ENCODE data around the gene THEM4. TPM values are rescaled to one million over a fixed set of nuclear protein-coding genes. Genes with fewer than 3 reads are reported as not detected.
"Not testable (repeated sequence)": the region's sequence is repeated elsewhere in the genome, so short reads cannot be mapped to it uniquely, and the experiment has no call there.

The THEM4 gene
- total RNA-seq, 1 donor from 2014 or later: 27.5 TPM

DNA sequence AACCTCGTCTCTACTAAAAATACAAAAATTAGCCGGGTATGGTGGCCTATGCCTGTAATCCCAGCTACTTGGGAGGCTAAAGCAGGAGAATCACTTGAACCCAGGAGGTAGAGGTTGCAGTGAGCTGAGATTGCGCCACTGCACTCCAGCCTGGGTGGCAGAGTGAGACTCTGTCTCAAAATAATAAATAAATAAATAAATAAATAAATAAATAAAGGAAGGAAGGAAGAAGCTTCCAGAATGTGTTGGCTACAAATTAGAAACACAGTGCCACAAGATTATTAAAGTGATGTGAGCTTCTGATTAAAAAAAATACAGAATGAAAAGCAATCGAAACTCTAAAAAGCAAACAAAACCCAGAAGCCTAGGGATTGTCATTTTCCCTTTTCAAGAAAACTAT, 25.4 kb downstream of the THEM4 start:
- H3K9me3 Mint-ChIP-seq; DNase-seq (ENCODE audit: low spot score); H3K4me3 Mint-ChIP-seq; intact Hi-C loops (cut with micrococcal nuclease); H3K27me3 Mint-ChIP-seq (ENCODE audit: insufficient read depth); H3K27ac Mint-ChIP-seq; H3K4me1 Mint-ChIP-seq (ENCODE audit: low read depth): not testable (repeated sequence)
- H3K36me3 Mint-ChIP-seq (ENCODE audit: low read depth): peaks cover 18% of the 10 kb centered on the region

DNA sequence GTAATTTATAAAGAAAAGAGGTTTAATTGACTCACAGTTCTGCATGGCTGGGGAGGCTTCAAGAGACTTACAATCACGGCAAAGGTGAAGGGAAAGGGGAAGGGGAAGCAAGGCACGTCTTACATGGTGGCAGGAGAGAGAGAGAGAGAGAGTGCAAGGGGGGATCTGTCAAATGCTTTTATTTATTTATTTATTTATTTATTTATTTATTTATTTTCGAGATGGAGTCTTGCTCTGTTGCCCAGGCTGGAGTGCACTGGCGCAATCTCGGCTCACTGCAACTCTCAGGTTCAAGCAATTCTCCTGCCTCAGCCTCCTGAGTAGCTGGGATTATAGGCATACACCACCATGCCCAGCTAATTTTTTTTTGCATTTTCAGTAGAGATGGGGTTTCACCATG, 26.4 kb downstream of the THEM4 start:
- H3K4me3 Mint-ChIP-seq; intact Hi-C loops (cut with micrococcal nuclease): not testable (repeated sequence)

DNA sequence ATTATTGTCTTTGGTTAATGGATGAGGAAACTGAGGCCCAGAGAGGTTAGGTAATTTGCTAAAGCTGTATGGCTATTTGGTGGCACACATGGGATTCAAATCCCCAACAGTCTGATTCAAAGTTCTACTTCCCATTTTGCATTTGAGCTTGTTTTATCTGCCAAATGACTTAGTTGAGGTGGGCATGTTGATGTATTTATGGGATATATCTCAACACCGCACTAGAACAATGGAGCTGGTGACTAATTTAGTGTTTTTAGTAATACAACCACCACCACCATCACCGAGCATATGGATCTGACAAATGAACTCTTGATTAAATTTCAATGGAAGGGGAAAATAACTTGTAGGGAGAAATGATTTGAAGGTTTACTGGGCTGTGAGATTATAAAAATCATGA, 26.8 kb downstream of the THEM4 start:
- peaks cover 21% of the 10 kb centered on the region for H3K36me3 Mint-ChIP-seq (ENCODE audit: low read depth)
- H3K27ac Mint-ChIP-seq: no peak overlapping the region
- H3K9me3 Mint-ChIP-seq: no peaks in the 10 kb centered on the region
- H3K4me3 Mint-ChIP-seq: no peak overlapping the region
- no peaks in the 10 kb centered on the region for H3K27me3 Mint-ChIP-seq (ENCODE audit: insufficient read depth)
- no peak for DNase-seq (ENCODE audit: low spot score)
- intact Hi-C loops (cut with micrococcal nuclease): no loop called here
- no peaks in the 10 kb centered on the region for H3K4me1 Mint-ChIP-seq (ENCODE audit: low read depth)

More for the DNA sequence above, 26.4 kb downstream of the THEM4 start:
- not testable (repeated sequence) for H3K9me3 Mint-ChIP-seq; H3K4me1 Mint-ChIP-seq (ENCODE audit: low read depth); H3K27ac Mint-ChIP-seq; DNase-seq (ENCODE audit: low spot score); H3K27me3 Mint-ChIP-seq (ENCODE audit: insufficient read depth)
- peaks cover 21% of the 10 kb centered on the region for H3K36me3 Mint-ChIP-seq (ENCODE audit: low read depth)

DNA sequence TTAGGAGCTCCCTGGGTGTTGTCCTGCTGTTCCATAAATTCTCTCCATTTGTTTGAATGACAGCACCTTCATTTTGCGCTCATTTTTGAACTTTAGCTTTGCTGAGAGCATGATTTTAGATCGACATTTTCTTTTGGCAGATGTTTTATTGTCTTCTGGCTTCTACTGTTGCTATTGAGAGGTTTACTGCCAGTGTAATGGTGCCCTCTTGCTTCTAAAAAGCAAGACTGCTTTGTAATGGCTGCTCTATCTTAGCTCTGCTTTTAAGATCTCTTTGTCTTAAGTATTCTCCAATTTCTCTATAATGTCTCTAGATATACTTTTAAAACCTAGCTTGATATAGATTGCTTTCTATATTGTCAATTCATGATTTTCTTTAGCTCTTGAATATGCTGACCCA, 27.8 kb downstream of the THEM4 start:
- no peaks in the 10 kb centered on the region for H3K27me3 Mint-ChIP-seq (ENCODE audit: insufficient read depth)
- H3K4me1 Mint-ChIP-seq (ENCODE audit: low read depth): no peaks in the 10 kb centered on the region
- intact Hi-C loops (cut with micrococcal nuclease): no loop called here

DNA sequence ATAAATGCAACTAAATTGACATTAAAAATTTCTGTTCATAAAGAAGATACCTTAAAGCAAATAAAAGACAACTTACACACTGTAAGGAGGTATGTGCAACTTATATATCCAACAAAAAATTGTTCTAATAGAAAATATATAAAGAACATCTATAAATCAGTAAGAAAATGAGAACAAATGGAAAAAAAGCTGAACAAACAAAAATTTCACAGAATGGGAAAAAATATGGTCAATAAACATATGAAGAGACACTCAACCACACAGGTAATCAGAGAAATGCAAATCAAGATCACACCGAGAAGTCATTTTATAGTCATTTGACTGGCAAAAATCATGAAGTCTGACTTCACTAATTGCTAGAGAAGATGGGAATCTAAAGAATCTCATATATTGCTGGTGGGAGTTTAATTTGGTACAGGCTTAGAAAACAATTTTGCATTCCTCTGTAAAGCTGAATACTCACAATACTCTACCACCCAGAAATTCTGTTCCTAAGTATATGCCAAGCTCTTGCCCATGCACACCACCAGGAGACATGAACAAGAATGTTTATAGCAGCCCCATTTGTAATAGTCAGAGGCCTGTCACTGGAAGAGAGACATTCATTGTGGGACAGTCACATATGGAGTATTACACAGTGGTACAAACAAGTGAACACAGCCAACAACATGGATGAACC, 33.8 kb downstream of the THEM4 start:
- Mint-ChIP-seq H3K4me1 (ENCODE audit: low read depth) (peaks cover 5% of the 10 kb centered on the region), H3K27ac (no peak overlapping the region), H3K27me3 (ENCODE audit: insufficient read depth) (no peaks in the 10 kb centered on the region), H3K9me3 (no peaks in the 10 kb centered on the region), H3K36me3 (ENCODE audit: low read depth) (peaks cover 25% of the 10 kb centered on the region), H3K4me3 (no peak overlapping the region)
- no peak for DNase-seq (ENCODE audit: low spot score)
- intact Hi-C loops (cut with micrococcal nuclease): no loop called here

More for the DNA sequence above, 27.8 kb downstream of the THEM4 start:
- H3K27ac Mint-ChIP-seq: no peak overlapping the region
- DNase-seq (ENCODE audit: low spot score): no peak
- no peak overlapping the region for H3K4me3 Mint-ChIP-seq
- H3K9me3 Mint-ChIP-seq: no peaks in the 10 kb centered on the region
- H3K36me3 Mint-ChIP-seq (ENCODE audit: low read depth): peaks cover 16% of the 10 kb centered on the region

DNA sequence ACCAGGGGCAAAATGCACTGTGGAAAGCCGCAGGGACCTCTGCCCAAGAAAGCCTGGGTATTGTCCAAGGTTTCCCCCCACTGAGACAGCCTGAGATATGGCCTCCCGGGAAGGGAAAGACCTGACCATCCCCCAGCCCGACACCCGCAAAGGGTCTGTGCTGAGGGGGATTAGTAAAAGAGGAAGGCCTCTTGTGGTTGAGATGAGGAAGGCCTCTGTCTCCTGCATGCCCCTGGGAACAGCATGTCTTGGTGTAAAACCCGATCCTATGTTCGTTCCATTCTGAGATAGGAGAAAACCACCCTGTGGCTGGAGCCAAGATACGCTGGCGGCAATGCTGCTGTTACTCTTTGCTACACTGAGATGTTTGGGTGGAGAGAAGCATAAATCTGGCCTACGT, 36.5 kb downstream of the THEM4 start:
- DNase-seq (ENCODE audit: low spot score); intact Hi-C loops (cut with micrococcal nuclease); H3K9me3 Mint-ChIP-seq; H3K4me1 Mint-ChIP-seq (ENCODE audit: low read depth); H3K4me3 Mint-ChIP-seq; H3K27ac Mint-ChIP-seq; H3K27me3 Mint-ChIP-seq (ENCODE audit: insufficient read depth): not testable (repeated sequence)
- H3K36me3 Mint-ChIP-seq (ENCODE audit: low read depth): peaks cover 15% of the 10 kb centered on the region

DNA sequence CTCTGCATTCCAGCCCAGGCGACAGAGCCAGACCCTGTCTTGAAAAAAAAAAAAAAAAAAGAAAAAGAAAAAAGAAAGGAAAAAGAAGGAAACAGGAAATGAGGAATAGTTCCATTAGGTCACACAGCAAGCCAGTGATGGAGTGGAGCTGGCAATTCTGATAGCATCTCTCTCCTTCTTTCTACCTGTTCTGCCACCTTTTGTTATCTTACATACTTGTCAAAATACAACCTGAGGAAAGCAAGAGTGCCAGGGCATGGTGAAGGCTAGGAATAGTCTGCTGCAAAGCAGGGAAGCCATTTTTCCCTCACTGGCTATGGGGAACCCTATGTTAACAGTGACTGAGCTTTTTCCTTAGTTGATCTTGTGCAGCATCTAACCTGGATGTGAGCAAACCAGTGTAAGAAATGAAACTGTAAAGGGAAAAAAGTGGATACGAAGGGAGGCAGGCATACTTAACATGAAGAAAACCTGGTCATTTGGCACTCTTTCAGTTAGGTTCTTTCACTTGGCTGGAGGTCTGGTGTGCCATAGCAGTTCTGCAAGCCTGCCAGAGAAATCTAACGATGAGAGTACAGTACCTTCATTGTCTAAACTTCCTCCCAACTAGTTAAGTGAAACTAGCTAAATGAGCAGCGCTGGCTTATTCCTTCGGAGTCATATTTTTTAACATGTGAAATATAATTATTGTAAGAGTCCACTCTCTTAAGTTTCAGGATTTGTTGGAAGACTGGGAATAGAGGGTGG, 37.9 kb downstream of the THEM4 start:
- intact Hi-C loops (cut with micrococcal nuclease): no loop called here
- no peak overlapping the region for H3K27ac Mint-ChIP-seq
- no peak overlapping the region for H3K4me3 Mint-ChIP-seq
- no peaks in the 10 kb centered on the region for H3K9me3 Mint-ChIP-seq
- DNase-seq (ENCODE audit: low spot score): no peak
- H3K4me1 Mint-ChIP-seq (ENCODE audit: low read depth): peaks cover 10% of the 10 kb centered on the region
- peaks cover 14% of the 10 kb centered on the region for H3K36me3 Mint-ChIP-seq (ENCODE audit: low read depth)
- H3K27me3 Mint-ChIP-seq (ENCODE audit: insufficient read depth): peaks cover 4% of the 10 kb centered on the region

DNA sequence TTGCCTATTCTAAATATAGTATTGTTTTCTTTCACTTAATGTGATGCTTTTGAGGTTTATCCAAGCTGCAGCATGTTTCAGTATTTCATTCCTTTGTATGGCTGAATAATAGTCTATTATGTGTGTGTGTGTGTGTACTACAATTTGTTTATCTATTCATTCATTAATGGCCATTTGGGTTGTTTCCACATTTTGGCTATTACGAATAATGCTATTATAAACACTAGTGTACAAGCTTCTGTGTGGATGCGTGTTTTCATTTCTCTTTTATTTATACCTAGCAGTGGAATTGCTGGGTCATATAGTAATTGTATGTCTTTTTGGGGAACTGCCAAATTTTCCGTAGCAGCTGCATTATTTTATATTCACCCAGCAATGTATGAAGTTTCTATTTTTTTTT, 40.8 kb downstream of the THEM4 start:
- Mint-ChIP-seq H3K4me3 (no peak overlapping the region), H3K36me3 (ENCODE audit: low read depth) (peaks cover 5% of the 10 kb centered on the region), H3K4me1 (ENCODE audit: low read depth) (peaks cover 5% of the 10 kb centered on the region), H3K9me3 (no peaks in the 10 kb centered on the region), H3K27ac (no peak overlapping the region), H3K27me3 (ENCODE audit: insufficient read depth) (peaks cover 6% of the 10 kb centered on the region)
- intact Hi-C loops (cut with micrococcal nuclease): no loop called here
- DNase-seq (ENCODE audit: low spot score): no peak

DNA sequence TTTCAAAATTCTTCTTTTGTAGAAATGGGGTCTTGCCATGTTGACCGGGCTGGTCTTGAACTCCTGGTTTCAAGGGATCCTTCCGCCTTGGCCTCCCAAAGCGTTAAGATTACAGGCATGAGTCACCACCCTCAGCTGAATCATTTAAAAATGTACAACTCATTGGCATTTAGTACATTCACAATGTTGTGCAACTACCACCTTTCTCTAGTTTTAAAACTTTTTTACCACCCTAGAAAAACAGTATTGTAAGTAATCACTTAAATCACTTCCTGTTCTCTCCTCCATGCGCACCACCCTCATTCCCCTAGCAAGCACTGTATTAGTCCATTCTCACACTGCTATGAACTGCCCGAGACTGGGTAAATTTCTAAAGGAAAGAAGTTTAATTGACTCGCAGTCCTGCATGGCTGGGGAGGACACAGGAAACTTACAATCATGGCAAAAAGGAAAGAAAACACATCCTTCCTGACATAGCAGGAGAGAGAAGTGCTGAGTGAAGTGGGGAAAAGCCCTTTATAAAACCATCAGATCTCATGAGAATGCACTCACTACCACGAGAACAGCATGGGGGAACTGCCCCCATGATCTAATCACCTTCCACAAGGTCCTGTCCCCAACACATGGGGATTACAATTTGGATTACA, 41.4 kb downstream of the THEM4 start:
- peaks cover 5% of the 10 kb centered on the region for H3K4me1 Mint-ChIP-seq (ENCODE audit: low read depth)
- H3K4me3 Mint-ChIP-seq: no peak overlapping the region
- no peak for DNase-seq (ENCODE audit: low spot score)
- peaks cover under 1% of the 10 kb centered on the region for H3K36me3 Mint-ChIP-seq (ENCODE audit: low read depth)
- peaks cover 6% of the 10 kb centered on the region for H3K27me3 Mint-ChIP-seq (ENCODE audit: insufficient read depth)
- no peaks in the 10 kb centered on the region for H3K9me3 Mint-ChIP-seq
- intact Hi-C loops (cut with micrococcal nuclease): no loop called here
- no peak overlapping the region for H3K27ac Mint-ChIP-seq

DNA sequence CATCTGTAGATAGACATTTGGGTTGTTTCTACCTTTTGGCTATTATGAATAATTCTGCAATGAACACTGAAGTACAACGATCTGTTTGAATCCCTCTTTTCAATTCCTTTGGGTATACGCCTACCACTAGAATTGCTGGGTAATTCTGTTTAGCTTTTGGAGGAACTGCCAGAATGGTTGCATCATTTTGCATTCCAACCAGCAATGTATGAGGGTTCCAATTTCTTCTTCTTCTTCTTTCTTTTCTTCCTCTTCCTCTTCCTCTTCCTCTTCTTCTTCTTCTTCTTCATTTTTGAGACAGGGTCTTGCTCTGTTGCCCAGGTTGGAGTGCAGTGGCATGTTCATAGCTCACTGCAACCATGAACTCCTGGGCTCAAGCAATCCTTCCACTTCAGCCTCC, 42.0 kb downstream of the THEM4 start:
- Mint-ChIP-seq H3K27me3 (ENCODE audit: insufficient read depth) (peaks cover 9% of the 10 kb centered on the region), H3K36me3 (ENCODE audit: low read depth) (no peaks in the 10 kb centered on the region), H3K9me3 (no peaks in the 10 kb centered on the region), H3K4me3 (no peak overlapping the region), H3K4me1 (ENCODE audit: low read depth) (peaks cover 5% of the 10 kb centered on the region), H3K27ac (no peak overlapping the region)
- intact Hi-C loops (cut with micrococcal nuclease): no loop called here
- no peak for DNase-seq (ENCODE audit: low spot score)

DNA sequence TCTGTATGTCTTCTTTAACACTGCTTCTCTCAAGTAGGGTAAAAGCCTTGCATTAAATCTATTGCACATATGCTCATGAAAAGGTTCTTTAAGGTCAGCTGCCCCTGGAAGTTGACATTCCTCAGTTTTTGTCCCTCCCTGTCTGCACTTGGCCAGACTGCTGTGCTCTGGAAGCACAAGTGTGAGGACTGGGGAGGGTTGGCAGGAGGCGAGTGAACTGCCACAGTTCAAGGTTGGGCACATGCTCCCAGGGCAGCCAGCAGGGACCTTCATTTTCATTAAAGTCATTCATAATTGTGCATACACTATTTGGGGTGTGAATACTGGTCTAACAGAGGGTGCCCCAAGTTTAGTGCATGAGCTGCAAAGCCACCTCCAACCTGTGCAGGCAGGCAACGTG, 44.9 kb downstream of the THEM4 start:
- intact Hi-C loops (cut with micrococcal nuclease): no loop called here
- no peak for DNase-seq (ENCODE audit: low spot score)
- peaks cover 9% of the 10 kb centered on the region for H3K27me3 Mint-ChIP-seq (ENCODE audit: insufficient read depth)

DNA sequence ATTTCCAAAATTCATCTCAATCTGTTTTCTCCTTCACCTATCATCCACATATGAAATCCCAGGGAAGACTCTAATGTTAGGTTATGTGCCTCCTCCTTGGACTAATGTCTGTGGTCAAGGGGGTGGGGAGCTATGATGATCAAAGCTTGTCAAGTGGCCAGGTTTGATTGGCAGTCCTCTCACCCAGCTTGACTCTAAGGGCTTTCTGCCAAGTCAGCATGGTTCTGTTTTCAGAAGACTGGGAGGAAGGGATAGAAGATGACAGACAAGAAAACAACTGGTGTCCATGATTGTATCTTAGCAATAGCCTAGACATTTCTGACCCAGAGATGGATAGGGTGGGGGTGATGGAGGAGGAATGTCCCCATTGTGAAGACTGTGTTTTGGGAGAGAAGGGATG, 46.7 kb downstream of the THEM4 start:
- Mint-ChIP-seq H3K36me3 (ENCODE audit: low read depth) (no peaks in the 10 kb centered on the region), H3K9me3 (no peaks in the 10 kb centered on the region), H3K27me3 (ENCODE audit: insufficient read depth) (peaks cover 6% of the 10 kb centered on the region), H3K4me1 (ENCODE audit: low read depth) (no peaks in the 10 kb centered on the region), H3K27ac (no peak overlapping the region), H3K4me3 (no peak overlapping the region)
- intact Hi-C loops (cut with micrococcal nuclease): no loop called here
- no peak for DNase-seq (ENCODE audit: low spot score)

More for the DNA sequence above, 44.9 kb downstream of the THEM4 start:
- Mint-ChIP-seq H3K27ac (no peak overlapping the region), H3K9me3 (no peaks in the 10 kb centered on the region), H3K4me1 (ENCODE audit: low read depth) (peaks cover 5% of the 10 kb centered on the region), H3K36me3 (ENCODE audit: low read depth) (no peaks in the 10 kb centered on the region), H3K4me3 (no peak overlapping the region)

DNA sequence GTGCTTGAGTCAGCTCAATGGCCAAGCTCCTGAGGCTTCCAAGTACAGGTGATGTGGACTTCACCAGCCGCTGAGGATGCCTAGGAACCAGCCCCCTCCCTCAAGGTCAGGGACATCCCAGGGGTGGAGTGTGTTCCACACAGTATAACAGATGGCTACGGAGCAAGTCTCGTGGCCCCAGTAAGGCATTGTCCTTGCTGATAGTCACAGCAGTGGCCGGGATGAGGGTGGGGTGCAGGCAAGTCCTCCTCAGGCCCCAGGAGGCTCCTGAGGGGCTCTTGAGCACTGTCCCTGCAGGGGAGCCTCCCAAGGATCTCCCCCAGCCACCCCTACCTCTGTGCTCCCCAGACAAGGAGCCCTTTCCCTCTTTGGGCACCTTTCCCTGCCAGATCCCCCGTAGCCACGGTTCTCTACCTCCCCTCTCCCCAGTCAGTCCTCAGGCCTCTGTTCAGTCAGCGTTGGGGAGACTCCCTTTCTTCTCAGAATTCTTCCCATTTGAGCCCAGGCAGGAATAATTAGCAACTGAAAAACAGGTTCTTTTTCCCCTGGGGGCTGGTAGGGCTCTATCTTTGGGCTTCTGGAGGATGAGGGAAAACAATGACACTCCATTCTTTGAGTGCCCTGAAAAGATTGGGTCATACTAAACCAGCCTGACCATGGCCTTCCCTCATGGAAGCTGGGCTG, 48.7 kb downstream of the THEM4 start:
- Mint-ChIP-seq H3K4me3 (no peak overlapping the region), H3K9me3 (no peaks in the 10 kb centered on the region), H3K27me3 (ENCODE audit: insufficient read depth) (peaks cover 6% of the 10 kb centered on the region), H3K36me3 (ENCODE audit: low read depth) (no peaks in the 10 kb centered on the region), H3K27ac (no peak overlapping the region), H3K4me1 (ENCODE audit: low read depth) (no peaks in the 10 kb centered on the region)
- intact Hi-C loops (cut with micrococcal nuclease): no loop called here
- DNase-seq (ENCODE audit: low spot score): no peak

All from activated T-helper 1 cell treated with anti-CD3 and anti-CD28 coated beads, Interleukin-12 subunit alpha, Interleukin-12 subunit beta, Interleukin-2, Interleukin-4 antibody, amounts not matched to agents 30 ng/mL and 10 ng/mL and 1 ng/mL, durations not matched to agents 14 hours and 24 hours and 36 hours (primary cell).